ENCODE measurements around the gene GABRB1.
"Not testable (repeated sequence)": the region's sequence is repeated elsewhere in the genome, so short reads cannot be mapped to it uniquely, and the experiment has no call there.

The GABRB1 gene

GRCh38 chr4:47275595-47275994, 244.2 kb downstream of the GABRB1 start:
- in situ Hi-C loops (cut with HindIII; ENCODE audit: low sequenced_read_pairs) = no loop called here

GRCh38 chr4:47278631-47279030, 247.3 kb downstream of the GABRB1 start:
- in situ Hi-C loops (cut with HindIII; ENCODE audit: low sequenced_read_pairs) = no loop called here

GRCh38 chr4:47287735-47288134, 256.4 kb downstream of the GABRB1 start:
- in situ Hi-C loops (cut with HindIII; ENCODE audit: low sequenced_read_pairs) = no loop called here

GRCh38 chr4:47289805-47290204, 258.4 kb downstream of the GABRB1 start:
- in situ Hi-C loops (cut with HindIII; ENCODE audit: low sequenced_read_pairs) = no loop called here

GRCh38 chr4:47290873-47291272, 259.5 kb downstream of the GABRB1 start:
- in situ Hi-C loops (cut with HindIII; ENCODE audit: low sequenced_read_pairs) = not testable (repeated sequence)

GRCh38 chr4:47309165-47309564, 277.8 kb downstream of the GABRB1 start:
- in situ Hi-C loops (cut with HindIII; ENCODE audit: low sequenced_read_pairs) = no loop called here

- in situ Hi-C loops (cut with HindIII; ENCODE audit: low sequenced_read_pairs) = no loop called here
Observed at GRCh38 chr4:47312170-47312569, 280.8 kb downstream of the GABRB1 start.

GRCh38 chr4:47313384-47313783, 282.0 kb downstream of the GABRB1 start:
- in situ Hi-C loops (cut with HindIII; ENCODE audit: low sequenced_read_pairs) = no loop called here

GRCh38 chr4:47315346-47315745, 284.0 kb downstream of the GABRB1 start:
- in situ Hi-C loops (cut with HindIII; ENCODE audit: low sequenced_read_pairs) = no loop called here

GRCh38 chr4:47326025-47326424, 294.7 kb downstream of the GABRB1 start:
- in situ Hi-C loops (cut with HindIII; ENCODE audit: low sequenced_read_pairs) = no loop called here

GRCh38 chr4:47330866-47331265, 299.5 kb downstream of the GABRB1 start:
- in situ Hi-C loops (cut with HindIII; ENCODE audit: low sequenced_read_pairs) = no loop called here

GRCh38 chr4:47334652-47335051, 303.3 kb downstream of the GABRB1 start:
- in situ Hi-C loops (cut with HindIII; ENCODE audit: low sequenced_read_pairs) = no loop called here

- in situ Hi-C loops (cut with HindIII; ENCODE audit: low sequenced_read_pairs) = no loop called here
Observed at GRCh38 chr4:47337893-47338292, 306.5 kb downstream of the GABRB1 start.

- in situ Hi-C loops (cut with HindIII; ENCODE audit: low sequenced_read_pairs) = no loop called here
Observed at GRCh38 chr4:47340914-47341313, 309.5 kb downstream of the GABRB1 start.

- in situ Hi-C loops (cut with HindIII; ENCODE audit: low sequenced_read_pairs) = no loop called here
Observed at GRCh38 chr4:47342796-47343195, 311.4 kb downstream of the GABRB1 start.

- in situ Hi-C loops (cut with HindIII; ENCODE audit: low sequenced_read_pairs) = no loop called here
Observed at GRCh38 chr4:47349326-47349725, 318.0 kb downstream of the GABRB1 start.

GRCh38 chr4:47355568-47355967, 324.2 kb downstream of the GABRB1 start:
- in situ Hi-C loops (cut with HindIII; ENCODE audit: low sequenced_read_pairs) = no loop called here

GRCh38 chr4:47359891-47360290, 328.5 kb downstream of the GABRB1 start:
- in situ Hi-C loops (cut with HindIII; ENCODE audit: low sequenced_read_pairs) = no loop called here

GRCh38 chr4:47367761-47368160, 336.4 kb downstream of the GABRB1 start:
- in situ Hi-C loops (cut with HindIII; ENCODE audit: low sequenced_read_pairs) = no loop called here

GRCh38 chr4:47368211-47368610, 336.8 kb downstream of the GABRB1 start:
- in situ Hi-C loops (cut with HindIII; ENCODE audit: low sequenced_read_pairs) = no loop called here

- in situ Hi-C loops (cut with HindIII; ENCODE audit: low sequenced_read_pairs) = no loop called here
Observed at GRCh38 chr4:47372561-47372960, 341.2 kb downstream of the GABRB1 start.

- in situ Hi-C loops (cut with HindIII; ENCODE audit: low sequenced_read_pairs) = no loop called here
Observed at GRCh38 chr4:47373174-47373573, 341.8 kb downstream of the GABRB1 start.

GRCh38 chr4:47373709-47374108, 342.3 kb downstream of the GABRB1 start:
- in situ Hi-C loops (cut with HindIII; ENCODE audit: low sequenced_read_pairs) = no loop called here

GRCh38 chr4:47374477-47374876, 343.1 kb downstream of the GABRB1 start:
- in situ Hi-C loops (cut with HindIII; ENCODE audit: low sequenced_read_pairs) = no loop called here

All from DLD1 (cell line).